ENCODE data around the gene VSTM1.

- no peak for TF ChIP-seq CTCF (IDR thresholded peaks at IDR 0.05)
- TF ChIP-seq POLR2A (IDR thresholded peaks at IDR 0.05): no peak
These were observed 36.9 kb upstream of the VSTM1 start, which contains the start of gene OSCAR for GRCh38 chr19:54100561-54100960.

Data from uterus (tissue), 2 donors.